HG02759 (cell line): Measurements from ENCODE around the gene HMCES.

Source experiments
- ATAC-seq: cut with Tn5 transposase; IDR thresholded peaks from one replicate; pipeline ENCODE4 v1.9.1; 2021; ENCODE audit warnings: mild to moderate bottlenecking, moderate library complexity; ENCODE audit not compliant: unreplicated experiment

Gene HMCES

GRCh38 chr3:129278439-129278965 is at the start of gene HMCES:
Gene HMCES (plus strand): TSS chr3:129278870. CDS start chr3:129279733, 863 bp downstream.
- ATAC-seq = peak; percentile 52

- no peak for ATAC-seq
These were observed 49.6 kb upstream of the HMCES start for GRCh38 chr3:129228891-129229585.

DNA sequence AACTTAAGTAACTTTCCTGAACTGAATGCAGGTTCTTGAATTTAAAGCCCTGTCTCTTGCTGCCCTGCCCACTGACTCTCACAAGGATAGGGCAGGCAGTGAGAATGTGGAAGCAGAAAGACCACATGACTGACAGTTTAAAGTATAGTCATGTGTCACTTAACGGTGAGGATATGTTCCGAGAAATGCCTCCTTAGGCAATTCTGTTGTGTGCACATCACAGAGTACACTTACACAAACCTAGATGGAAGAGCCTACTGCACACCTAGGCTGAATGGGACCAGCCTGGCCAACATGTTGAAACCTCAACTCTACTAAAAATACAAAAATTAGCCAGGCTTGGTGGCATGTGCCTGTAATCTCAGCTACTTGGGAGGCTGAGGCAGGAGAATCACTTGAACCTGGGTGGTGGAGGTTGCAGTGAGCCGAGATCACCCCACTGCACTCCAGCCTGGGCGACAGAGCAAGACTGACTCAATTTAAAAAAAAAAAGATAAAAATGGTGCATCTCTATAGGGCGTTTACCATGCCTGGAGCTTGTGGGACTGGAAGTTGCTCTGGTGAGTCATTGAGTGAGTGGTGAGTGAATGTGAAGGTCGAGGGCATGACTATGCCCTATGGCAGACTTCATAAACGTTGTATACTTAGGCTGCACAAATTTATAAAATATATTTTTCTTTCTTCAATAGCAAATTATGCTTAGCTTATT is 48.2 kb upstream of the HMCES start:
- peak; percentile 35 for ATAC-seq

GRCh38 chr3:129231331-129232119 is 47.1 kb upstream of the HMCES start:
- no peak for ATAC-seq

GRCh38 chr3:129233538-129233937 is 45.1 kb upstream of the HMCES start:
- peak; percentile 85 for ATAC-seq

- ATAC-seq = no peak
These were observed 44.2 kb upstream of the HMCES start for GRCh38 chr3:129234441-129234840.

DNA sequence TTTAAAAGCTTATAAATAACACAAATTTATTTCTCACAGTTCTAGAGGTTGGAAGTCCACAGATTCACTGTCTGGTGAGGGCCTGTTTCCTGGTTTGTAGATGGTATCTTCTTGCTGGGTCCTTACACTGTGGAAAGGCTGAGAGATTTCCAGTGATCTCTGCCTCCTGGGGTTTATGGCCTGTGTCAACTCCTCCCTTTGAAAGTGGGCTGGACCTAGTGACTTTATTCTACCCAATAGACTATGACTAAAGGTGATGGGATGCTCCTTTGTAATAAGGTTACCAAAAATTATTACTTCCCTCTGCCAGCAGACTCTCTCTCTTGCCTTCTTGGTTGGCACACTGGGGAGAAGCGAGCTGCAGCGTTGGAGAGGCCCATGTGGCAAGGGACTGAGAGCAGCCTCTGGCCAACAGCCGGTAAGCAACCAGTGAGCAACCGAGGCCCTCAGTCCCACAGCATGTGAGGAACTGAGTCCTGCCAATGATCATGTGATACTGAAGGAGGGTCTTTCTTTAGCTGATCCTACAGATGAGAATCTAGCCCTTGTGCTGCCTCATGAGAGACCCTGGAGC is 43.2 kb upstream of the HMCES start:
- no peak for ATAC-seq

DNA sequence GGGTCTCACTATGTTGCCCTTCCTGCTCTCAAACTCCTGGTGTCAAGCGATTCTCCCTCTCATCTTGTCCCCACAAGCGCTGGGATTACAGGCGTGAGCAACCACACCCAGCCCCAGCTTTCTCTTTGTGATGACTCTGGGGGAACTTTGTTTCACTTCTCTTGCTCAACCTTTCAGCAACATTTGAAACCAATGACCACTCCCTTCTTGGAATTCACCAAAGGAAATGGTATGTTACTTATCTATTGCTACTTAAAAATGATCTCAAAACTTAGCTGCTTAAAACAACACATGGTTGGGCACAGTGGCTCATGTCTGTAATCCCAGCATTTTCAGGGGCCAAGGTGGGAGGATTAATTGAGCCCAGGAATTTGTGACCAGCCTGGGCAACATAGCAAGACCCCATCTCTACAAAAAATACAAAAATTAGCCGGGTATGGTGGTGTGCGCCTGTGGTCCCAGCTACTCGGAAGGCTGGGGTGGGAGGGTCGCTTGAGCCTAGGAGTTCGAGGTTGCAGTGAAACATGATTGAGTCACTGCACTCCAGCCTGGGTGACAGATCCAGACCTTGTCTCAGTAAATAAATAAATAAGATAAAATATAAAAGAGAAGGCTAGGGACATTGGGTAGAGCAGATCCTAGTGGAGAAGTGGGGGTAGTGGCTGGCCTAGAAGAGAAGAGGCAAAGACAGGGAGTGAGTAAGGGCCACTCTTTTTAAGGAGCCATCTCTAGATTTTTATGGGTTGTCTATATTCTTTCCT is 39.5 kb upstream of the HMCES start:
- ATAC-seq = no peak

- ATAC-seq = no peak
These were observed 38.7 kb upstream of the HMCES start for GRCh38 chr3:129239991-129240390.

DNA sequence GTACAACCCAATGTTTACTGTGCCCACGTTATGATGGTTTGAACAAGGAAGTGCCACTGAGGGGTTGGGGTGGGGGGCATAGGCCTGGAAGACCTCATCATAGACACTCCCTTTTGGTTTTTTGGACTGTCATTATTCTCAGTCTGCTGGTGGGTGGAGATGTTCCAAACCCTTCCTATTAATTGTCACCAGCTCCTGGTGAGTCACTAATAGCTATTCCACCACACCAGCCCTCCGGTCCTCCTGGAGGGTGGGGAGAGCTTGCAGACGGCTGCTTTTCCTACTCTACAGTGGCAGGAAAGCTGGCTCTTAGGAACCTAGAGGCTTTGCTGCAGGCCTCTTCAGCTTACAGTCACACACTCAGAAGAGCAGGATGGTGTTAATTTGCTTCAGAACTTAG is 38.2 kb upstream of the HMCES start:
- ATAC-seq = no peak

- ATAC-seq = no peak
These were observed 33.5 kb upstream of the HMCES start for GRCh38 chr3:129245141-129245540.

- ATAC-seq = peak; percentile 63
These were observed 32.9 kb upstream of the HMCES start for GRCh38 chr3:129245641-129246306.

- no peak for ATAC-seq
These were observed 32.0 kb upstream of the HMCES start for GRCh38 chr3:129246636-129247035.

DNA sequence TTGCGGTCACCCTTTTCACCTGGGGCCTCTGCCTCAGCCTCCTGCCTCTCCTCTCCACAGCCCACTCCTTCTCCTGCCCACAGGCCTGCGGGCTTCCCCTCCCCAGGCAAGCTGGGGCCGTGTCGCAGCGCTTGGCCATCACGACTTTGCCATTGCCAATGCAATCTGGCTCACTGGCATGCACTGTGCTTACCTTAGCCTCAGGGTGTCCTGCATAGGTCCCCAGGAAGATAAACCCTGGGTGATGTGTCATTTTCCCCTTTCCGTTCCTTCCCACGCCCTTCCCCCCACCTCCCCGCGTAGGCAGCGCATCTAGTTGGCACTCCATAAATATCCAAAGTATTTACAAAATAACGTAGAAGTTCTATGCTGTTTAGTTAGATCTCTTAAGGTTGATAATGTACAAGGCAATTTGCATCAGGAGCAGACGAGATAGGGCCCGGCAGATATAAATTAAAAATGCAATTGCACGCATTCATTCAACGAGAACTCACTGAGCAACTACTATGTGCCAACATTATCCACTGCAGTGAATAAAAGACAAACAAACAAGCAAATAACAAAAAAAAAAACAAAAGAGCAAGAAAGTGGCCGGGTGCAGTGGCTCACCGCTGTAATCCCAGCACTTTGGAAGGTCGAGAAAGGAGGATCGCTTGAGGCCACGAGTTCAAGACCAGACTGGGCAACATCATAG is 30.2 kb upstream of the HMCES start:
- no peak for ATAC-seq

- peak; percentile 92 for ATAC-seq
These were observed 29.2 kb upstream of the HMCES start, which contains the start of gene COPG1 for GRCh38 chr3:129249284-129250065. Gene COPG1 (plus strand): TSS chr3:129249606. CDS start chr3:129249710, 104 bp downstream.

- ATAC-seq = no peak
These were observed 25.9 kb upstream of the HMCES start for GRCh38 chr3:129252748-129253147.

- no peak for ATAC-seq
These were observed 24.0 kb upstream of the HMCES start for GRCh38 chr3:129254536-129255230.

GRCh38 chr3:129256270-129256669 is 22.4 kb upstream of the HMCES start:
- no peak for ATAC-seq
